HK-2 (cell line): ENCODE data around the gene KRTAP12-1.

Source experiments
- DNase-seq: peaks from one replicate; pipeline ENCODE4 v3.0.0-alpha.2; 2018; ENCODE audit not compliant: unreplicated experiment

The KRTAP12-1 gene

GRCh38 chr21:44711327-44712202 is 29.6 kb upstream of the KRTAP12-1 start, which contains the start of gene TSPEAR:
Gene TSPEAR, minus strand, starts transcription at chr21:44711572. Its CDS starts 58 bp downstream, at chr21:44711514.
- no peak for DNase-seq

- no peak for DNase-seq
These were observed 28.9 kb upstream of the KRTAP12-1 start for GRCh38 chr21:44710756-44711326.

- no peak for DNase-seq
These were observed 28.3 kb upstream of the KRTAP12-1 start for GRCh38 chr21:44710294-44710665.

GRCh38 chr21:44709426-44710293 is 27.7 kb upstream of the KRTAP12-1 start:
- DNase-seq: no peak

- DNase-seq: no peak
These were observed 27.0 kb upstream of the KRTAP12-1 start for GRCh38 chr21:44708866-44709425.

- DNase-seq: no peak
These were observed 26.4 kb upstream of the KRTAP12-1 start for GRCh38 chr21:44708213-44708865.

- DNase-seq: no peak
These were observed 25.0 kb upstream of the KRTAP12-1 start for GRCh38 chr21:44706706-44707581.

- DNase-seq: no peak
These were observed 24.2 kb upstream of the KRTAP12-1 start for GRCh38 chr21:44706026-44706705.

GRCh38 chr21:44704636-44705001 is 22.7 kb upstream of the KRTAP12-1 start:
- DNase-seq: no peak

GRCh38 chr21:44703731-44704635 is 22.0 kb upstream of the KRTAP12-1 start:
- no peak for DNase-seq

- DNase-seq: no peak
These were observed 21.2 kb upstream of the KRTAP12-1 start for GRCh38 chr21:44702973-44703730.

- DNase-seq: no peak
These were observed 20.4 kb upstream of the KRTAP12-1 start for GRCh38 chr21:44702111-44702972.

GRCh38 chr21:44701541-44701940 is 19.6 kb upstream of the KRTAP12-1 start:
- DNase-seq: no peak

GRCh38 chr21:44701023-44701400 is 19.0 kb upstream of the KRTAP12-1 start:
- no peak for DNase-seq

- DNase-seq: no peak
These were observed 18.4 kb upstream of the KRTAP12-1 start for GRCh38 chr21:44700101-44701022.

- no peak for DNase-seq
These were observed 17.6 kb upstream of the KRTAP12-1 start for GRCh38 chr21:44699502-44700001.
